ENCODE data around the gene OLFM3.

The OLFM3 gene

GRCh38 chr1:101996825-101997465 lies at the start of gene OLFM3:
Gene OLFM3 (minus strand): TSS chr1:101996926.
- DNase-seq = peak; percentile 45 to 61

DNA sequence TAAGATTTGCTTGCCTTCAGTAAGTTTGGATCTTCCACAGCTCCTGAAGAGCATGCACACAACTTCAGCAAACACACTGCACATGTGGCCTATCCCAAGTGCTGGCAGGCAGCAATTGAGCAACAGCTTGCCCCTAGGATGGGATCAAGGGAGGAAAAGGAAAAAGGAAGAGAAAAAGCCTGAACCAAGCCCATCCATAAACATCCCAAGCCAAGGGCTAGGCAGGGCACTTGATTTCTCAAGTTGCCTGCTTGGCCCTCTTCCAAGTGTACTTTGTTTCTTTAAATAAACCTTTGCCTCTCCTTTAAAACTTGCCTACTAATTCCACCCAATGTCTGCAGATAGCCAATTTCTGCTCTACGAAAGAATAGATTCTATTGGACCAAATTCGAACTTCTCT lies 49.0 kb upstream of the OLFM3 start:
- DNase-seq = no peak

GRCh38 chr1:102032534-102032933 lies 35.8 kb upstream of the OLFM3 start:
- no peak for DNase-seq

DNA sequence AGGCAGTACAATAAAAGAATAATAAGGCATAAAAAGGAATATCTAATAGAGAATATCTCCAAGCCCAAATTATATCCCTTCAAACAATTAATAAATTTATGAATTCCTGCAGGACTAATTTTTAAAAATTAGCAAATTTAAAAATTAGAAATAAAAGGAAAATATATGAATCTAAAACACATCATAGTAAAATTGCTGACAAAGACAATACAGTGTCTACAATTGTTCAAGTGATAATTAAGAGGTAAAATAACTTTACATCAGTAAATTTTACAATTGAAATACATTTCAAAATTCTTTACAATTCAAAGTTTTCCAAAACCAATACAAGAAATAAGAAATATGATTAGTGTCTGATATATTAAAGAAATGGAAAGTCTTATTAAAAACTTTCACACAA lies 22.8 kb upstream of the OLFM3 start:
- no peak for DNase-seq

GRCh38 chr1:102015728-102016127 lies 19.0 kb upstream of the OLFM3 start:
- no peak for DNase-seq

GRCh38 chr1:102002057-102002456 lies 5.3 kb upstream of the OLFM3 start:
- no peak for DNase-seq

DNA sequence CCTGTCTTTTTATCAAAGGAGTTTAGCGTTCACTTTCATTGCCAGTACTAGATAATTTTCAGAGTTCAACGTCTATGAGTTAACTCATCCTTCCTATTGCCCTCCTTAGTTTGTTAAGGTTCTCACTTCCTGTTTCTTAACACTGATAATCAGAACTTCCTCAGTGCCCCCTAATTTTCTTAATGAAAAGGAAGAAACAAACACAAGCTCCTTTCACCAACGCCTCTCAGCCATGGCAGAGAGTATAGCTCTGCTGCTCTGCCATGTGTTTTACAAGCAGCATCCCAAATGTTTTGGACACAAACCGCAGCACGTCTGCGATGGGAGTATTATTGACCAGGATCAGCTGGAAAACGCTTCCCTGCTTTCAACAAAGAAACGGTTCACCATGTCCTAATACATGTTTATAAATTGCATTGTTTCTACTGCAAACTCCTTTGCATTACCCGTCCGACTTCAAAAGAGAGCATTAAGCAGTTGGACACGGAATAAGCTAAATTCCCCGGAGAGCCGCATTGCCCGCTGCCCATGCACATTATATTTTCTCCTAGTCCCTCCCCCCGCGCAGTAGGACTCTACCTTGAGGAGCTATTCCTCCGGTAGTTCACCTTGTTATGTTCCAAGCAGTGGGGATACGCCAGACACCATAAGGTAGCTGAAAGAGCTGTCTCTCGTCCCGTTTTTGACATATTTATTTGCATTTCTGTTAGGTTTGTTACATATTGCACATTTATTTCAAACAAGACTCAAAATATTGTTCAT lies 561 bp downstream of the OLFM3 start:
- DNase-seq = peak; percentile 5 to 45

- peak; percentile 12 to 24 for DNase-seq
Measured at GRCh38 chr1:101993710-101994109, 3.0 kb downstream of the OLFM3 start.

GRCh38 chr1:101992821-101993575 lies 3.7 kb downstream of the OLFM3 start:
- peak in 1 of 2 experiments; percentile 15 for DNase-seq

DNA sequence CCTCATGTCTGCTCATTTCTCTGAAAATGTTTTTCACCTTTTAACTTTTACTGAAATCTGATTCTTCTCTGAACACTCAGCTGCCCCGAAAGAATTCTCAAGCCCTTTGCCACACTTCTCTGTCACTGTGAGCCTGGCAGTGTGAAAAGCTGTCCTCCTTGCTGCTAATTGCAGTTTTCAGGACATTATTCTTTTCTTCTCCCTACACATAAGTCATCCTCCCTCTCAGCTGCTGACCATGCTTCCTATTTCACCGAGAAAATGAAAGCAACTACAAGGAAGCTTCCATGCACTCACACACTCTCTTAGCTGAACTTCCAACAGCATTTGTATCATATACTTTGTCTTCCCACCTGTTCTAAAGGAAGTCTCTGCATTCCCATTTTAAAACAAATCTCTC lies 15.8 kb downstream of the OLFM3 start:
- DNase-seq = no peak

- DNase-seq = no peak
Measured at GRCh38 chr1:101977266-101977665, 19.5 kb downstream of the OLFM3 start.

GRCh38 chr1:101976161-101976560 lies 20.6 kb downstream of the OLFM3 start:
- DNase-seq = no peak

GRCh38 chr1:101975371-101975770 lies 21.4 kb downstream of the OLFM3 start:
- DNase-seq = no peak

DNA sequence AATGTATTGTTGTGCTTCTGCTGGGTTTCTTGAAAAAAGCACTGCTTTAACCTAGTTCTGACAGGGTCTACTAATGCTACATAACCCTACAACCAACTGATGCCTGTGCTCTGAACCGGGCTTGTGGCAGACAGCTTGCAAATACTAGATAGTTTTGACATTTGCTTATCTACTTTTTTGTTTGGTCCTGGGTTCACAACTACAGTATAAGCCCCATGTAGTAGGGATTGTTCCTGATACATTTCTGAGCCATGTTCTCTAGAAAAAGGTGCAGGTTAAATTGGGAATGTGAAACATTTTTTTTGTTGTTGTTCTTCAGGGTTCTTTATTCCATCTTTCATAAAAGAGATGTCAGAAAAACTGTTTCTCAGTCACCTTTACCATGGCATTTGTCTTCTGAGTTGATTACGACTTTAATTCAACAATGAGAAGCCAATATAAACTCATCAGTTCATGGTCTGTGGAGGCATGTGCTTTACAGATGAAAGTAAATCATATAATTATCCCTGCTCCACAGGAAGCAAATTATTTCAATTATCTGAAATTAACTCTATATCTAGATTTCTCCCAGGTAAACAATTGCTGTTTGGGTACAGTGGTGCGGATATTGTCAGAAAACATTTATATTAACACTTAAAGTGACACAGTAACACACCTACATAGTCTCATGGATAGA lies 22.0 kb downstream of the OLFM3 start:
- no peak for DNase-seq

- DNase-seq = no peak
Measured at GRCh38 chr1:101971304-101971703, 25.4 kb downstream of the OLFM3 start.

- DNase-seq = no peak
Measured at GRCh38 chr1:101967871-101968270, 28.9 kb downstream of the OLFM3 start.

- no peak for DNase-seq
Measured at GRCh38 chr1:101965341-101965740, 31.4 kb downstream of the OLFM3 start.

DNA sequence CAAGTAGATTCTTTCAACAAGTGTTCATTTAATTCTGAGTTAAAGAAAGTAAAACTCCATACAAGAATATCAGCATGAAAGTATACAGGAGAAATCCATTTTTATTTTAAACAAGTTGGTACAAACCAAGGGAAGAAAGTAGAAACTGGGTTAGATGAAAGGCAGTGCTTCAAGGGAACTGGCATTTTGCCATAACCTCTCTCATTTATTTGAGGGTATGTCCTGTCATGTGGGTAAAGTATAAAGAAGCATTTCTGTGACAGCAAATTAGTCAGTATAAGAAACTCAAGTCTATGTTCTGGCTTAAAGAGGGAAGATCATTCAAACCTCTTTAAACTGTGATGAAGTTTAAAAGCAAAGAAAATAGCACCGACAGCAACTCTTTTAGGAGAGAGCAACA lies 32.0 kb downstream of the OLFM3 start:
- DNase-seq = no peak

- DNase-seq = no peak
Measured at GRCh38 chr1:101960142-101960541, 36.6 kb downstream of the OLFM3 start.

DNA sequence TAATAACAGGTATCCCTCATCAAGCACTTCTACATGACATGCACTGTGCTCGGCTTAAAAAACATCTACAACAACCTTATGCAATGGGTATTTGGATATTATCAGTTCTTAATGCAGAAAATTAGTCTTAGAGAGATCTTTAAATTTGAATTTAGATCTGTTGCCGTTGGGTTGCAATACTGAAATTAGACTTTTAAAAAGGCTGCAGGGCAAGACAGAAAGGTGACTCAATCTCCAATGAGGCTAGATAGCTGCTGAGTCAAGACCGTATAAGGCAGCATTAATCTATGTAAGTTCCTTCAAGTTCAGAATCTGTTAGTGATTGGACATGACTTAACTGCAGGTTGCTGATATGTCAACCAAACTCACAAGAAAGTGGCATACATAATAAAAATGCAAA lies 37.3 kb downstream of the OLFM3 start:
- DNase-seq = no peak

DNA sequence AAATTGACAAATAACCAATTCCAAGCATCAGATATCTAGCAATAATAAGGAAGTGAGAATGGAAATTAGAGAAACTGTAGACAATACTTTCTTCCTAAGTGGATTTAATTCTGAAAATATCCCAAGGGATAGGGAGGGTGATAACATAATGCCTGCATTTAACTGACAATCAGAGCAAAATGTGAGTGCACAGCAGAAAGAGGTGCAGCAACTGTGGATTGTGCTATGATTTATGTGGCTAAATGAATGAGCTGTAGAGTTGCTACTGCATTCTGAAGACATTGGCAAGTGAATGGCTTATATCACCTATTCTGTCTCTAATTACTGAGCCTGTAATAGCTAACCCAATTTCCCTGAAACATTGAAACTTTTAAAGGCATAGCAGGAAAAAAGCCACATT lies 39.0 kb downstream of the OLFM3 start:
- no peak for DNase-seq

DNA sequence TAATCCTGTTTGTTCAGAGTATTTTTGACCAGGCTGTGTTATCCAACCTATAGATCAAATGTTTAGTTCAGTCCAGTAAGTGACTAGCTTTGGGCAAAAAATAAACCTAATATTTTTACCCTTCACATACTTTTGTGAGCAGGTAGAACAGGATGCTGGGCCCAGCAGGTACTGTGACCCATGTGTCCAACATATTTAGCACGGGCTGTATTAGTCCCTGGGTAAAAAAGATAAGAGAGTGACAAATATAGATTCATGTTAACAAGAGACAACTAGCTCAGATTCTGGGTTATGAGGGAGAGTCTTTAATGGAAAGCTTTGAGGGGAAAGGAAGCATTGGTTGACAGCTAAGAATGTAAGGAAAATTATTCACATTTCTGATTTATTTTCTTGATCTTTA lies 43.1 kb downstream of the OLFM3 start:
- no peak for DNase-seq

DNA sequence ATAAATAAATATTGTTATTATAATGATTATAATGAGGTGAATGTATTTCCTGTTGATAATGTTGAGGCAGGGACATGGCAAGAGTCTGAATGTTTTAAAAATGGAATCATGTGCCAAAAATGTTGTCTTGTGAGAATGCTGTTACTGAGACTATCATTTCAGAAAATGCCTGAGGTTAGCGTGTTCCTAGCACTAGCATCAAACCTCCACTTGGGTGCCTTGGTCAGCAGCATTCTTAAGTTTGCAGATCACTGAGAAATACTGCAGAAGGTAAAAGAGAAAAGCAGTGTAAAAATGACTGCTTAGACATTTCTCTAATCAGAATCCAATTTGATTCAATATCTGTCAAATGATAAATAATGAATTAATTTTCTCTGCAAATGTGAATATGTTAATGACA lies 50.8 kb downstream of the OLFM3 start:
- no peak for DNase-seq
